ENCODE data around the gene HLX.

HLX gene

DNA sequence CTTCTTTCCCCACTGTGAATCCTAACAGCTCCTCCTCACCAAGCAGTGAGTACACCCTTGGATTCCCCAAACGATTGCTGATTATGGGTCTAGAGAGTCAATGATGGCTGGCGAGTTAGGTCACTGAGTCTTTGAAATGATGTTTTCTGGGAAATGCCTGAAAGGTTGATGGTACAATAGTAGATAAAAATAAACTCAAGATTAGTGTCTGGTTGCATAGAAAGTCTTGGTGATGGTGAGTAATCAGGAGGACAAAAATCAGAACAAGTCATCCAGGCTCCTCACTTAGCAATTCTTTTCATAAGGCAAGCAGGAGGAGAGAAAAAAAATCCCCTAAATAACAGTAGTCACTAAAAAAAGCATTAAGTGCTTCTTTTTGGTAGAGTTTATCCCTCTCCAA lies 22.6 kb downstream of the HLX start:
- no peak for DNase-seq

DNA sequence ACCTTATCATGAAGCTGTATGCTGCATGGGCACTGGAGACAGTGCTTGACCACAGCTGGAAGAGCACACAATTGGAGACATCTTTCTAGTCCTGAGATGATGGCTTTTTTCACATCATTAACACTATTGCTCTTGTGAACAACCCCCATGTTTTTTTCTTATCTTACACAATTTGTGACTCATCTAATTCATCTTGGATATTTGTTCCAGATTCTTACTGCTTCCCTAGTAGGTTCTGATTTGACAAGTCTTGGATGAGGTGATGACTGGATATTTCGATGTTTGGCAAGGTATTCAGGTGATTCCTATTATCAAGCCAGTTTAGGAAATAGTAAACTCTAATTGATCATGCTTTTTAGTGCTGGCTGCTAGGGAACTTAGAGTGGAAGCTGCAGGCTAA lies 23.7 kb downstream of the HLX start:
- no peak for DNase-seq

DNA sequence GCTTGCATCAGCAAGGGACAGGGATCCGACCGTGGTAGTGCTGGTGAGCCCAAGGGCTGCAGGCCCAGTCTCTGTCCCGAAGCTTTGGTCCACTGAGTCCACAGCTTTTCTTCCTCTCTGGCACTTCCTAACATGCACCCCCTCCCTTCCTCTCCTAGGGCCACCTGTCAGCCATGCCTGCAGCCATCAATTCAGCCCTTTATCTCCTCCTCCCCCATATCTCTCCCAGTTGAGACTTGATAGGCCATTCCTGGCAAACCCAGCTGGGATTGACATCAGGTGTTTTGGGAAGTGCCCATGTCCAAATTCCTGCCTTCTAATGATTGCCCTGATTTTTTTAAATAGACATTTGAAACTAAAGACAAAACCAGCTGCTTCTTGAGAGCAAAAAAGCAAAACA lies 25.6 kb downstream of the HLX start:
- no peak for DNase-seq

DNA sequence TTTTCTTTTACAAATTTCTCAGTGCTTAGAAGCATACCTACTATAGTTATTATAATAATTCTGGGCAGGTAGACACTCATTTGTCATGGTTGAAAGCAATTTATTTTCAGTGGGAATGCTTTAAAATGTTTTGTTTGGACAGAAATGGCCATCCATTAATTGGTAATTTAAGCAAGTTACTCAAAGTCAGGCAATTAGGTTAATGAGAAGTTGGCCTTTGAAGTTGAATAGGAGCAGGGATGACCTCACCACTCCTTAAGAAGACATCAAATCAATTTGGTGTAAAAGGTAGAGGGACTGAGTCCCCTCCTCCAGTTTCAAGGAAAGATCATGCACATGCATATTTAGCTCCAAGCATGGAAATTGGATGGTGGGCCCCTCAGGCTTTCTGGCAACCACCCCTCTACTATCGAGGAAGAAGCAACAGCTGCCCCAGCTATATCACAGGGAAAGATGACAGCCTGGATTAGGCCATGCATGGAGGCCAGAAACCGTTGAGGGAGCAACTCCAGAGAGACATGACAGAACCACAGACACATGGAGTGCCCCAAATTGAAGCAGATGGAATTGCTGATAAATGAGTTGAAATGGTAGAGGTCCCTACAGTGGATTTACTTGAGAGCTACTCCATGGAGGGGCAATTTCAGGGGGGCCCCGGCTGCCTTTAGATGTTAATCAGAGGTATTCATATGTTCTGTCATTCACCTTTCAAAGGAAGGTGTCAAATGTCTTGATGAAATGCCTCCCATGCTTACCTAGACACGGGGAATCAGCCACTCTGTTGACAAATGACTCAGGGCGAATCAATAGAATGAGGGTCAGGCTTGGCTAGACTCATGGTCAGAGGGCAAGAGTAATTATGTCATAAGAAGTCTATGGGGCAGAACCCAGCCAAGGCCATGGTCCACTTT lies 26.7 kb downstream of the HLX start:
- no peak for DNase-seq

DNA sequence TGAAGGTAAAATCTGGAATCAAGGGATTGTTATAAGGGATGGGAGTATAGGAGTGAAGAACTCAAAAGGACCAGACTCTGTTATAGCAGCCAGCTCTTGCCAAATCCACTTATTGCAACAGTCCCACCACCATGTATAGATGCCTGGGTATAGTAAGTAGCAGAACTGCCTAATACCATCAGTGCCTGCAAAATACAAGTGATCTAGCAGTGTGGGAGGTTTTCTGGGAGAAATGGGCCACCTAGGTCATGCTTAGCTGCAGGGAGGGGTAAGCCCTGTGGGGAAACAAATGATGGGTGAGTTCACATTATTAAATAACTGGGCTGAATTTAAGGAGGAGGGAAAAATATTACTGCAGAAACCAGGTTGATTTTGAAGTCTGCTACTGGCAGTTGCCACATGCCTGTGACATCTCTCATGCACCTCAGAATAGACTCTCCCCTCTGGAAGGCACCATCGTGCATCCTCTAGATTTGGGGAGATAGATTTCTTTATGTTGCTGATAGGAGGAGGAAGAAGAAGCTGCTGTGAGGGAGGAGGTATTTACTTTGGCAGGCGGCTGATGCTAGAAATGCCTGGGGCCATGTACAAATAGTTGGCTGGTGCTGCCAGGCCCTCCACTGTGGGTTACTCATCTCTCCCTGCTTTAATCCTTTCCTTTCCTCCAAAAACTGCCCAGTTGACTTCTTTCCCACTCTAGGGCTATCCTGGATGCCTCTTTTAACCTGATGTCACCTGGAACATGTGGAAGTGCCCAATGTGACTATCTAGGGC lies 27.5 kb downstream of the HLX start:
- DNase-seq, result no peak

DNA sequence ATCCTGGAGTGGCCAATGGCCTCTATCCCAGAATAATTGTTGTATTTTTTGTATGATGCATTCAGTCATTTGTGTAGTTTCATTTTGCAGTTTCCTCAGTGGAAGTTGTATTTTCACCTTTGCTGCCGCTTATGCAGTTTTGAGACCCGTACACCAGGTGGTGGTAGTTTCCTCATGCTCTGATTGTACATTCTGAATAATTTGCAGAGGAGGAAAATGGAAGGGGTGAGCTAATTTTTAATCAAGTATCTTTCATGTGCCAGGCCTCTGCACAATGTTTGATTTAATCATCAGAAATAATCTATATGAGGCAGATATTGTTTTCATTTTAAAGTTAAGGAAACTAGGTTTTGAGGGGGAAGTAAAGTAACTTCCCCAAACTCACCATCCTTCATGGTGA lies 29.5 kb downstream of the HLX start:
- no peak for DNase-seq

DNA sequence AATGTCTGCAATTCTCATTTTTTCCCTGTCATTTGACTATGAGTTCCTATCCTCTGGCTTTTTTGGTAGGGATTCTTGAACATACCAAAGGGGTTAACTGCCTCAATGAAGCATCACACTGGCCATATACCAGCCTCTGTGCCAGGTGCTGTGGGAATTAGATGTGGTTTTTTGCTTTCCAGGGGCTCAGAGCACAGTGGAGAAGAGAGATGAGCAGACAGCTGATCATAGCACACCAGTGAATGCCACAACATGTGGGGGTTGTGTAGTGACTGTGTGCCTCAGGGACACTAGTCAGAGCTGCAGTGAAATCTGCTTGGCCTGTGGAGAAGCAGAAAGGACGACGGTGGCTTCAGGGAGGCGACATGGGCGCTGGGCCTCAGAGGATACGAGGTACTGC lies 30.8 kb downstream of the HLX start:
- DNase-seq, result no peak

DNA sequence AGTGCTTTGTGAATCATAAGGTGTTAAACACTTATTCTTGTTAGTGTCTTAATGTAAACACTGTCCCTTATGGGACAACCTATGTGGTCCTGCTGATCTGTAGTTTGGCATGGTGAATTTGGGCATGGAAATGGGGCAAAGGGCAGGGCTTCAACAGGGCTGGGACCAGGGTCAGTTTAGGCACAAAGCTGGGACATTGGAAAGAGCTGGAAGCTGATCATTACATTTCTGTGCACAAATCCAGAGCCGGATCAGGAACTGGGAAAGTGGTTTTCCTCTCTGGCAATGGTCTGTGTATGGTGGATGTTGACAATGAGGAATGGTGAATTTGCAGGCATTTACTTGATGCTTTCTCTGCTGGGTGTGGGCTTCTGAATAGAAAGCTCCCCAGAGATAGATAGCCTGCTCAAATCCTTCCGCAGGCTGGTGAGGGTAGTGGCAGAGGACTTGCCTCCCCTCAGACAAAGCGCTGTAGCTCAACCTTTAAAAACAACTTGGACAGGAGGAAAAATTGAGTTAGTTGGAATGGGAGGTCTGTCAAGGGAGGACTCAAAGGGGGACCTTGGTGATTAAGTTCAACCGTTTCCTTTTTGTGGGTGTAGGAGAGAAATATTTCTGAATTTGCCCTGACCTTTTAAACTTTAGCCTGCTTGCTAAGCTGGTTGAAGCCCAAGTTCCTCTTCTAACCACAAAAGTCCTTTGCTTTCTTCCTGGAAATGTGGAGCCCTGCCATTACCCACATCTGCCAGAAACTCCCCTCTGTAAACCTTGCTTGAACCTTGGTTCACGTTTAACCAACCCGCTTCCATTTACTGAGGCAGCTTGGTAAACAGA lies 35.3 kb downstream of the HLX start:
- DNase-seq, result no peak

DNA sequence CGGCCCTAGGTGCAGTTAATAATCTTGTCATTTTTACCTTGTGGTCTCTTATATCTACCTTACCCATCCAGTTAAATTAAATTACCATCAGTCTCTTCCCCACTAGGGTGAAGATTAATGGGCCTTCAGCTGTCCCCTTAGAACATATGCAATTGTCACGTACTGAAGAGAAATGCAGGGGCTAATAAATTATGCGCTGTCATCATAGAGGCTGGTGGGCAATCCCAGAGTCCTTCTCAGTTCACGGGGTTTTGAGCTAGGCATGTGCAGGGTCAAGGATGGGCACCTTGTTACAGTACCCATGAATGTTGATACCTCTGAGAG lies 35.8 kb downstream of the HLX start:
- DNase-seq, result no peak

DNA sequence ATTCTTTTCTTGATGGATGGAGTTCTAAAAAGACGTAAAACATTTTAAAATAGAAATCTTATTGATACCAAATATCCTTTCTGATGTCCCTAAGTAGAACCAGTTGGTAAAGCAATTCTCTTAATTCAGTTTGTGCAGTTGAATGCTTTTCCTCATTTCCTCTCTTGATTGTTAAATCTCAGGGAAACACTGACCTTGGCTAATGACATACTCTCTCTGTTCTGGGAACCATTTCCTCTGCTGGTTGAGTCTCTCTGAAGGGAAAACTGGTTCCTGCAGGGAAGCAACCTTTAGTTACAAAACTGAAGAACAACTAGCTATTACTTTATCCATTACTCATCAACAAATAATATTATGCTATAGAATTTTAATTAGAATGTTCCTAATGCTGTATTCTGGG lies 36.7 kb downstream of the HLX start:
- no peak for DNase-seq

DNA sequence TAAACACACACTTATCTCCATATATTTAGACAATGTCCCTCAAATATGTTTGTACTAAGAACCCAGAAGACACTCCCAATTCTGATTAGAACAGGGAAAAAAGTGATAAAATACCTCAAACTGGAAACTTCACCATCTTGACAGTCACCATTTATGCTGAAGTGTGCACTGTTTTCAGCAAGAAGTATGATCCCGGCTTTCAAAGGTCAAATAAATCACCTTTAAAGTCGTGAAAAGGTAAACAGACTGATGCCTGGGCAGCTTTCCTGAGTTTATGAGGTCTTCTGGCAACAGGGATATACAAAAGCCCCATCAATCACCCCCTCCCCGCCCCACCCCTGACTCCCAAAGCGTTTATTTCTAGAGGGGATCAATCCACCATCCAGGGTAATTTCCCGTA lies 37.9 kb downstream of the HLX start:
- no peak for DNase-seq

DNA sequence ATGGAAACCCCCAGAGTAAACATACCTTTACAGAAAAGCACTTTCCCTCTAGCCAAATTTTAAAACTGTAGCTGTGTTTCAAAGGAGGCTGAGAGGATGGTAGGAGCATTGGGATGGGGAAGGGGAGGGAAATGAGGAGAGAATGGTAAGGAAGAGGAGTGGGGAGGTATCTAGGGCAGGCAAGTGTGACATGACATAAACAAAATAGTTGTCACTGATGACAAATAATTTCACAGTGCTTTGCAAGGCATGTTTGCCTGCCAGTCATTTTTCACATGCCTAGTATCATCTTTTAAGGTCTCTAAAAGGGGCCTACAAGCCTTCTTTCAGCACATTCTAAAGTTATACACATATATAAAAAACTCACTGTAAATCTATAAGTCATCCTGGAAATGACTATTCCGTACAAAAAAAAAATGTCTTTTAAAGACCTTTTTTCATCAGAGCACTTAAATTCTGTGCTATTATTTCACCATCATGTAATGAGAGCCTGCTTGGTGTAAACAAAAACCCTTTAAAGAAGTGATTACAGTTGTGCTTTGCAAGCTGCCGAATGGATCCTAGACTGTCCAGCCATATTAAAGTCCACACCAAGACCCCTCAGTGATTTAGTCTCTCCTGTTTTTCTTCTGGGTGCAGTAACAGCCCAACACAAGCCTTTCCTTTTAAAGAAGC lies 38.4 kb downstream of the HLX start:
- no peak for DNase-seq

DNA sequence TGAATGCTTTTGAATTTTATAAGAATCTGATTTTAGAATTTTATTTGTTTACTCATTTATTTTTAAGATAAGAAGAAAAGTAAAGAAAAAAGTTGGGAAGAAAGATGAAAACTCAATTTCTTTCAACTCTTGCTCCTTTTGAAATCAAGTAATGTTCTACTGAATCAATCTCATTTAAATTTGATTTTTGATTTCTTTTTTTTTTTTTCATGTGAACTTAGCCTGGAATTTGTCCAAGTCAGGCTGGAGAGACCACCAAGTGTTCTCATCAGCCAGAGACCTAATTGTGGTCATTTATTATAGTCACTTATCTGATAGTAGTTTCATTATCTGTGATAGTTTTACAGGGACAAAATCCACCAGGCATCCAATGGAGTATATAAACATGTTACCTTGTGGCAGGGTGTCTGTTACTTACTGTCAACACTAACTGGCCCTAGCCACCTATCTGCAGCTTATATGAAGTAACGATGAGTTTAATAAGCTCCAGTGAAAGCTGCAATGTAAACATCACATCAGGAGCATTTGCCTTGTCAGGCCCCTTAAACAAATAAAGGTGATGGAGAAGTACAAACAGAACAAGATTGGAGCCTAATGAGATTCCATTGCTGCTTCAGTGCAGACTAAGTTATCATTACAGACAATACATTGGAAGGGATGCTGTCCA lies 39.2 kb downstream of the HLX start:
- no peak for DNase-seq

DNA sequence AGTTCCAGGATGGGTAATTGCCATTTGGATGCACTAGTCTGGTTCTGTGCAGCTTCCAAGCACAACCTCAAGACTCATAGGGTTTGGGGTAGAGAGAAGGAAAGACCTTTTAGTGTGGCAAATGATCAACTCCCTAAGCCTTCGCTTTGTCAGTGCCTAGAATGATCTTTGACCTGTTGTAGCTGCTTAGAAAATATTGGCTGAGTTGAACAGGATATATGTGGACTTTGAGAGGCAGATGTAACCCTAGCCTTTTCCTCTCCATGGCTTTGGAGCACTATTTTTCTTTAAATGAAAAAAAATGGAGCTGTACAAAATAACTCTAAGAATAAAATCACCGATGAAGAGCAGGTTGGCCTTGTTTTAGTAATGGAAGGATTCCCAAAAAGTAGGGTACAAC lies 41.7 kb downstream of the HLX start:
- DNase-seq, result no peak

DNA sequence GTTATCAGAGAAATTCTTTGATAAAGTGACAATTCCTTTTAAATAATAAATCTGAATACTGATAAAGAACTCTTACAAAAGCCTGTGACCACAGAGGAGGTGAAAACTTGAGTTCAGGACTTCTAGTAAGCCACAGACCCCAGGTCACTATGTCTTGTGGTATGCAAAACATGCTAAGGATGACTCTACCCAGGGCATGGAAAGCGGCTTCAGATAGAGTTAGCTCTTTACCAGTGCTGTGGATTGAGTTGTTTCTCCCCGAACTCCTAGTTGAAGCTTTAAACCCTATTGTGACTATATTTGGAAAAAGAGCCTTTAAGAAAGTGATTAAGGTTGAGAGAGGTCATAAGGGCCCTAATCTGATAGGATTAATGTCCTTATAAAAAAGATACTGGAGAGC lies 42.3 kb downstream of the HLX start:
- no peak for DNase-seq

DNA sequence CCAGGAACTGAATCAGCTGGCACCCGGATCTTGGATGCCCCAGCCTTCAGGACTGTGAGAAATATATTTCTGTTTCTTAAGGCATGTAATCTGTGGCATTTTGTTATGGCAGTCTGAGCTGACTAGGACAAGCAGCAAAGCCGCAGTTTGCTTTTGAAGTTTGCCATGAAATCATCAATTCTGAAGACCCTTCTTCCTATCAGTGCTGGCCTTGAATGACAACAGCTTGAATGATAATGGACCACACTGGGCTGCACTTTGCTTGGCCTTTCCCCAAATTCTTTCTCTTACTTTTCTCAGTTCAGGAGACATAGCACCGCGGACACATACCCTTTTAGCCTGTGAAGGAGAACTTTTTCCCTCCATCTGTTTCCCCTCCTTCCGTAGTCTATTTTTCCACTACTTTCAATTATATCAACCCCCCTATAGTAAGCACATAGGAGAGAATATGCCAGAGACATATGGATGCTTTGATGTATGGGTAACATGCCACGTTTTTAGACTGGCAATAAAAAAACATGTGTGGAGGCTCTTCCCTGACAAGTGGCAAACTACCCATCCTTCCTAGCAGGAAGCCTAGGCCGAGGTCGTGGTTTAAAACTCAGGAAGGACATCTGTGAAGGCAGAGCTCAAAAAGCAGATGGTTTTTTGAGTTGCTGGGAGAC lies 42.9 kb downstream of the HLX start:
- no peak for DNase-seq

DNA sequence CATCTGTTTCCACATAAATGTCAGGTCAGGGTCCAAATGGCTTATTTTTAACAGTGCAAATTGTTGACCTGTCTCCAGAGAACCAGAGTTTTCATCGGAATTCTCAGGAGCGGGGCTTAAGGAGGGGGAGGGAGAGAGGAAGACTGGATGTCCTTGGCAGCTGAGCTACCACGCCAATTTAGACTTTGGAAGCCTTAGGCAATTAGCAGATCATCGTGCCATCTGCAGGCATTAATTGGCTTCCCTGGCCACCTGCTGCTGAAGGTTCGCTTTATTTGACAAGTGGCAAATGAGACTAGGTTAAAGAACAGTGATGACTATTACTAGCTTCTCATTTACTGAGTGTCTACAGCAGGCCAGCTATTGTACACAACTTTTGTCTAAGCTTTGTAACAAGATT lies 43.7 kb downstream of the HLX start:
- DNase-seq, result no peak

DNA sequence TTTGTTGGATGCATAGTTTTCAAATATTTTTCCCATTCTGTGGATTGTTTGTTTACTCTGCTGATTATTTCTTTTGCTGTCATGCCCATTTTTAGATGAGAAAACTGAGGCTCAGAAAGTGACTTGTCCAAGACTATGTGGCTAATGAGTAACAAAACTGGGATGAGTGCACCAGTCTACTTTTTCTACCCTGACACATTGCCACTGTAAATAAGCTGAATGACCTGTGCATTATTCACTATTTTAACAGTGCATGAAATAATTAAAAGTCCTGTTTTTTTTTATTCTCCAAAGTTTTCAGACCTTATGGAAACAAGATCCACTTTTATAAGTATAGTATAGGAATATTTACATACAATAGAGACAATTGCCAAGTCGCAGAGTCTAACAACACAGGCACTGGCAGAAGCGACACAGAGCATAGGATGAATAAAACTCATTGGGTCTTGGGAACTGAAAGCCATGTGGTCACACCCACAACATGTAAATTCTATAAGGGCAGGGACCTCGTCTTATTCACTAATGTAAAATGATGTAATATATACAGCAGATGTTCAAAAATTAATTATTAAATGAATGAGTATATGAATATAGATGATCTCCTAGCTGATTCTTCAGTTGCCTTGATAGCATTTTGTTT lies 45.2 kb downstream of the HLX start:
- DNase-seq, result no peak

DNA sequence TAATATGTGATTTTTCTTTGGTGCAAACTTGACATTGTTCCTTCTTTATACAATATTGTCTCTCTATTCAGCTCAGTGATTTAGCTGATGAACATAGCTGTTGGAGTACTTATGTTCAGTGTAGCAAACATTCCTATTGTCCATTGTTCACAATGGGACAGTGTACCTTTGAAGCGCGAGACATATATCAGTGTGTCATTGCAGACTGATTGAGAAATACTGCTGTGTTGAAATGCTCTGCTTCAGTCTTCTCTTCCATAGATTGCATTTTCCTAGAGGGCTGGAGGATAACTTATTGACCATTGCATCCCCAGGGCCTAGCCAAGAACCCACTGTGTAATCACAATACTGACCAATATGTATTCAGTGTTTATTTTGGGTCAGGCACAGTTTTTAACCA lies 46.5 kb downstream of the HLX start:
- no peak for DNase-seq

DNA sequence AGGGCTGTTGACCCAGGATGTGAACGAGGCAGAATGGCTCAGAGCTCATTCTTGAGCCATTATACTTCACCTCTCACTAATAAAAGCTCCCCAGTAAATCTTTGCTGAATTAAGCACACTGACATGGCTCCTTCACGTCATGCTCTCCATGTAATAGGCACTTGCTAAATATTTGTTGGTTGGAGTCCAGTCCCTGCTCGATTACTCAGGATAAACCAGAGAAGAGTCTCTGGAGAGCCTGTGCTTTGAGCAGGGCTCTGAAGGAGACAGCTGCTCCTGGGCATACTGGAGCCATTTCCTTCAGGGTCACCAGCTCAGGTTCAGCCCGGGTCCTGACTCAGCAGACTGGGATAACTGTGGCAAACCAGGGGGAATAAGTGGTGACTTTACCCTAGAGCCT lies 46.9 kb downstream of the HLX start:
- no peak for DNase-seq

DNA sequence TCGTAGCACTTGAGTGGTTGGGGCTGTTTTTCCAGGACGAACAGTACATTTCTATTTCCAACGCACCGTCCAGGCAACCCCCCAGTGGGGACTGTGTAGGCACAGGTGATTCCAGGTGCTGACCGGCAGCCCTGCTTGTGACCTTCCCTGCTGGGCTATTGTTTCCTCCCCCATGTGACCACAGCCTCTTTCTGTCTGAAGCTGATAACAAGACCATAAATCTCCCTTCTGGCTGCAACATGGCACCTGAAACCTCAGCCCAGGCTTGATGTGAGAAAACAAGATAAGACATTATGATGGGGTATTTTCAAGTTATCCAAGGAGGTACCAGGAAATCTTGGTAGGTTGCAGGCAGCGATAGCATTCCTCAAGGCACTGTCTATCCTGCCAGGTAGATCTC lies 48.2 kb downstream of the HLX start:
- DNase-seq, result no peak
